Measurements from ENCODE around the gene PNKP.

PNKP gene

DNA sequence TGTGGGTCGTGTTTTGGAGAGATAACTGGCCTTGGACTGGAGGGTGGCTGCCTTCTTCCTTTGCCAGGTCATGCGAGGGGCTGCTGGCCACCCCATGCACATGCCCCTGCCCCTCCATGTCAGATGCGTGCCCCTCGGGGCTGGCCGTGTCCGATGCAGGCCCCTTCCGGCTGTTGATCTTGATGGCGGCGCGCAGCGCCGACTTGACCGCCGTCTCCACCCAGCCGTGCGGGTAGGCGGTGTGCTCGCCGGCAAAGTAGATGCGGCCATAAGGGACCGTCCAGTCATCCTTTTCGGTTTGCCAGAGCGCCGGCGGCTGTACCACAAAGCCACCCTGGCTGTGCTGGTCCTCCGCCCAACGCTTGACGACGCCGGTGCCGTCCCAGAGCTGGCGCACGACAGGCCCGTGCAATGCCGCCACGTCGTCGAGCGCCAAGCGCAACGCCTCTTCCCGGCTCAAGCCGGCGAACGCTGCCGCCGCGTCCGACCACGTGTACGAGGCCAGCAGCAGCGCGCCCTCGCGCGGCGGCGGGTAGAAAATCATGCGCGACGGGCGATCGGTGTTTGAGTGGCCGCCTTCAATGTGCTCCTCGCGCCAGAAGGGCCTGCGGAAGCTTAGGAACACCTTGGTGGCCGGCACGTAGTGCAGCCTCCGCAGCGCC is 22.4 kb upstream of the PNKP start:
- DNase-seq, result peak; percentile 81

DNA sequence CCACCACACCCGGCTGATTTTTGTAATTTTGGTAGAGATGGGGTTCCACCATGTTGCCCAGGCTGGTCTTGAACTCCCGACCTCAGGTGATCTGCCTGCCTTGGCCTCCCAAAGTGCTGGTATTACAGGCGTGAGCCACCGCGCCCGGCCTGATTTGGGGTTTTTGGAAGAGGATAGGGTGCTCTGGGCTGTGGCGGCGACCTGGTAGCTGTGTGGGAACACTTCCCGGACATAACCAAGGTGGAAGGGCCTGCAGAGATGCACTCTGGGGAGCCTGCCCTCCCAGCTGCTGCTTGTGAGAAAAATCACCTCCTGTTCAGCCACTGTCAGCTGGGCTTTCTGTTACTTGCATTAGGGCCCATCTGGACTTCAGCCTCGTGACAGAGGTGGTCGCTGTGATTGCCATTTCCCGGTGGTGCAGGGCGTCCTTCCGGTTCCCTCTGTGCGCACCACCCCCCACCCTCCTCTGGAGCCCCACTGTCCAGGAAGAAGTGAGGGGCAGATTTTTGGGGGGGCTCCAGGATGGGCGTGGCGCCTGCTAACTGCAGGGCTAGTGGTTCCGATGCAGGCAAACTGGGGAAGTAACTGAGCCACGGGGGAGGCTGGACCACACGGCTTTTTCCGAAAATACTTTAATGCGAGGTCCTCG is 21.8 kb upstream of the PNKP start:
- no peak for DNase-seq

DNA sequence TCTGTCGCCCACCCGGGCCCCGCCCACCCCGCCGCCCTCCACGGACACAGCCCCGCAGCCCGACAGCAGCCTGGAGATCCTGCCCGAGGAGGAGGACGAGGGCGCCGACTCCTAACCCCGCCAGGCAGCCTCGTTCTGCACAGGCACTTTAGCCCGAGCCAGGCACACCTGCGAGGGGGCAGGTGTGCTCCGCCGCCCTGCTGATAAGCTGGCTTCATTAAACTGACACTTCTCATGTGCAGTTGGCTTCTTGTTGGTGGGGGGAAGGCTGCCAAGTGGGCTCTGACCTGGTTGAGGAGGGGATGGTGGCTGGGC is 21.1 kb upstream of the PNKP start:
- no peak for DNase-seq

DNA sequence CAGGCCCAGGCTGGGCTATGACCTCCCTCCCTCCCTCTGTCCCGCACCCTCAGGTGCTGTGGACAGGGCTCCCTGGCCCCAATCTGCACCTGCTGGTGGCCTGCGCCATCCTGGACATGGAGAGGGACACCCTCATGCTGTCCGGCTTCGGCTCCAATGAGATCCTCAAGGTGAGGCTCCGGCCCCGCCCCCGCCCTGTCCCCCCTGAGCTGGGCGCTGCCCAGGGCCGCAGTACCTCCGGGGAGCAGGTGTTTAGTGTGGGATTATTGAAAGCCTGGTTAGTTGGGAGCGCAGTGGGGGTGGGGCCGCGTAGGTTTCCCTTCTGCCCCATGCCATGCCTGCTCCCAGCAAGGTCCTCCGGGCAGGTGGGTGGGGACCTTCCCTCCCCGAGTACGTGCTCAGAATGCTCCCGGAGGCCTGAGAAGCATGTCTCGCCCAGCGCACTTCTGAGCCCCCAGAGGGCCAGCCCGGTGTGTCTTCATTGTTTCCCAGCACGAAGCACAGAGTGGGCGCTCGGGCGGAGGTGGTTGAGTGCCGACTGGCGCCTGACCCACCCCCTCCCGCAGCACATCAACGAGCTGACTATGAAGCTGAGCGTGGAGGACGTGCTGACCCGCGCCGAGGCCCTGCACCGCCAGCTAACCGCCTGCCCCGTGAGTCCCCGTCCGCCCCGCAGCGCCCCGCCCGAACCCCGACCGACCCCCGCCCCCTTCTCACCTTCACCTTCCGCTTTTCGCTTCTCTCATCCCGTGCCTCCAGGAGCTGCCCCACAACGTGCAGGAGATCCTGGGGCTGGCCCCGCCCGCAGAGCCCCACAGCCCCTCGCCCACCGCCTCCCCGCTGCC is 20.5 kb upstream of the PNKP start:
- DNase-seq, result no peak

DNA sequence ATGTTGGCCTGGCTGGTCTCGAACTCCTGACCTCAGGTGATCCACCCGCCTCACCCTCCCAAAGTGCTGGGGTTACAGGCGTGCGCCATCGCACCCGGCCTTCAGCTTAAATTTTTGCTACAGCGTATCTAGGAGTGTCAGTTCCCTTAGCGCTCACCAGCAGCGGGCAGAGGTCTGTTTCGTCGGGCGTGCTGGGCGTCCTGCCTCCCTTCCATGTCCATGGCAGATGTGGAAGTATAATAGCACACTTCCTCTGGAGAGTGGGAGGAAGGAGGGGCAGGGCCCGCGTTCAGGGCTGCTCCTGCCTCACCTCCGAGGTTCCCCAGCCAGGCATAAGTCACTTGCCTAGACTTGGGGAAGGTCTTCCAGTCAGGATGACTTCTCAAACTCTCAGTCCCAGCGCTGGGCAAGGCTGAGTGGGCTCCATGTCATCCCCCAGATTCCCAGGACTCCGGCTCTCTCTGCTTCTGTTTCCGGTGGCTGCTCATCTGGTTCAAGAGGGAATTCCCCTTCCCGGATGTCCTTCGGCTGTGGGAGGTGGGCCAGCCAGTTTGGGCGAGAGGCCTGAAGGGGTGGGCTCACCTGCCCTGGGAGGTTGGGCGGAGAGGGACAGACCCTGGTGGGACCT is 19.8 kb upstream of the PNKP start:
- no peak for DNase-seq

DNA sequence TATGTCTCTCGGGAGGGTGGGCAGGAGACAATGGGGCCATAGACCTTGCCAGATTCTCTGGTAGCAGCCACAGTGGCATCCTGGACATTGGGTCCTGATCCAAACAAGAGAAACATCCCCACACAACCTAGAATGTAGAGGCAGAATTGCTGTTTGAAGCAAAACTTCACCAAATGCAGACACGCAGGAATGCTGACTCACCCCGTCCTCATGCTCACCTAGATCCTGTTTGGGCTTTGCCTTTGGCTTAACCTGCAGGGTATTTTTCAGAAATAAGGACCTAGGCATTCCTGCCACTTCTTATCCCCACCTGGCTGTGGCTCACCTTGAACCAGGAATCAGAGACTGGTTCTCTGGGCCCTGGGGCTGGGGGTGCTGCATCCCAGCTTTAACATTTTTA is 17.4 kb upstream of the PNKP start:
- no peak for DNase-seq

DNA sequence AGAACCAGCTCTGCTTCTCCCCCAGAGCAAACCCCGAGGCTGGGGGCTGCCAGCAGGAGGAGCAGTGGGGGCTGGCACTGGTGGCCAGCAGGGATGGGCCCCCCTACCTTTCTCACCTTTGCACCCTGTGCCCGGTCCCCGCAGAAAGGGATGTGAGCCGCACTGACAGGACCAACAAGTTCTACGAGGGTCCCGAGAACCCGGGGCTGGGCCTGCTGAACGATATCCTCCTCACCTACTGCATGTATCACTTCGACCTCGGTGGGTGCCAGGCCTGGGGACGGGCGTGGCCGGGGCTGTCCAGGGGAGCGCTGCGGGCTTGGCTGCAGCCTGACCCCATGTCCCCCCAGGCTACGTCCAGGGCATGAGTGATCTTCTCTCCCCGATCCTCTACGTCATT is 16.7 kb upstream of the PNKP start:
- no peak for DNase-seq

DNA sequence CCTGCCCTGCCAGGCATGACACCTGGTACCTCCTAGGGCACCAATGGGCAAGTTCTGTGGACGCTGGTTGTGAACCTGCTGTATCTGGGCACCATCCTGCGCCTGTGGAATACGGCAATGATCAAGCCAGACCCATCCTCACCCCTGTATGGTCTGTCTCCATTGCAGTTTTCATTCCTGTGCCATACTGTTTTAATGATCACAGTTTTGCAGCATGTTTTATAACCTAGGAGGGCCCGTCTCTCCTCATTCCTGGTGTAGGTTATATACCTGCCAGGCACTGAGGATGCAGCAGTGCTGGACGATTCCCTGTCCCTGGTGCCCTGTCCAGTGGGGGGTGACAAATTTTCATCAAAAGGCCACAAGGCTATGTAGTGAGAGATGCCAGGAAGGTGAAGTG is 15.7 kb upstream of the PNKP start:
- DNase-seq, result no peak

DNA sequence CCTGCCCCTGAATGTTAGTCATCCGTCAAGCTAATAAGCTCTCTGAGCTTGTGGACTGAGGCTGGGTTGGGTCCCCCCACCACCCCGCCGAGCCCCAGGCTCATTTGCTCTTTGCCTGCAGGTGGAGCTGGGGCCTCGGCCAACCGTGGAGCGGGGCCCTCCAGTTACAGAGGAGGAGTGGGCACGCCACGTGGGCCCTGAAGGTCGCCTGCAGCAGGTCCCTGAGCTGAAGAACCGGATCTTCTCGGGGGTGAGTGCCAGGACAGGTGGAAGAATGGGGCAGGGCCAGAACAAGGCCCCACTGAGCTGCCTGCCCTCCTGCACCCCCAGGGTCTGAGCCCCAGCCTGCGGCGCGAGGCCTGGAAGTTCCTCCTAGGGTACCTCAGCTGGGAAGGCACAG is 15.3 kb upstream of the PNKP start:
- DNase-seq, result no peak

DNA sequence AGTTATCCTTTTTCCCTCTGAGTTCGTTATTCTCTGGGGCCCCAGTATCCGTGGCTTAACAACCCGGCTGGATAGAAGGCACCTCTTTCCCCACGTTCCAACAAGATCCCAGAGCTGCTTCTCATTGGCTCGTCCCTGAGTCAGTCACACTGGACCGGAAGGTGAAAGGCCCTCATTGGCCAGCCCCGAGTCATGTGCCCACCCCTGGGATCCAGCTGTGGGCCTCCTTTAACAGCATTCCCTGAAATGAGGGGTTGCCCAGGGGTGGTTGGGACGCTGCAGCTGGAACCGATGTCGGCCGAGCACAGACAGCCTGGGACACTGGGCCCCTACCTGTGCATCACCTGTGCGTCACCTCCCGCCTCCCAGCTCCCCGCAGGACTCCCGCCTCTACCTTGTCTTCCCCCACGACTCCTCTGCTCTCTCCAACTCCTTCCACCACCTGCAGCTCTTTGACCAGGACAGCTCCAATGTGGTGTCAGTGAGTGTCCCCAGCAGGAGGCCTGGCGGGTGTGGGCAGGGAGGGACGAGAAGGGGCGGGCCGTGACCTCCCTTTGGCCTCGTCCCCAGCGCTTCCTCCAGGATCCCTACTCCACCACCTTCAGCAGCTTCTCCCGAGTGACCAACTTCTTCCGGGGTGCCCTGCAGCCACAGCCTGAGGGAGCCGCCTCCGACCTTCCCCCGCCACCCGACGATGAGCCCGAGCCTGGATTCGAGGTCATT is 14.5 kb upstream of the PNKP start:
- DNase-seq, result no peak

DNA sequence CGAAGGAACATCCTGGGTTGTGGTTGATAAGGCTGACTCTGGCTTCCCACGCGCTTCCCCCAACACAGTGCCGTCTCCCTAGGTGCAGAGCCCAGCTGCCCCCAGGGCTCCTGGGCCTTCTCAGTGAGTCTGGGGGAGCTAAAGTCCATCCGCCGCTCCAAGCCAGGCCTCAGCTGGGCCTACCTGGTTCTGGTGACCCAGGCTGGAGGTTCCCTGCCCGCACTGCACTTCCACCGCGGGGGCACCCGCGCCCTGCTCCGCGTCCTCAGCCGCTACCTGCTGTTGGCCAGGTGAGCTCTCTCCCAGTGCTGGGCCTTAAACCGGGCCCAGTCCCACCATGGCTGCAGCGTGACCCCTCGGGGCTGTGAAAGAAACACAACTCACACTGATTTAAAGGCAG is 13.8 kb upstream of the PNKP start:
- DNase-seq, result no peak

DNA sequence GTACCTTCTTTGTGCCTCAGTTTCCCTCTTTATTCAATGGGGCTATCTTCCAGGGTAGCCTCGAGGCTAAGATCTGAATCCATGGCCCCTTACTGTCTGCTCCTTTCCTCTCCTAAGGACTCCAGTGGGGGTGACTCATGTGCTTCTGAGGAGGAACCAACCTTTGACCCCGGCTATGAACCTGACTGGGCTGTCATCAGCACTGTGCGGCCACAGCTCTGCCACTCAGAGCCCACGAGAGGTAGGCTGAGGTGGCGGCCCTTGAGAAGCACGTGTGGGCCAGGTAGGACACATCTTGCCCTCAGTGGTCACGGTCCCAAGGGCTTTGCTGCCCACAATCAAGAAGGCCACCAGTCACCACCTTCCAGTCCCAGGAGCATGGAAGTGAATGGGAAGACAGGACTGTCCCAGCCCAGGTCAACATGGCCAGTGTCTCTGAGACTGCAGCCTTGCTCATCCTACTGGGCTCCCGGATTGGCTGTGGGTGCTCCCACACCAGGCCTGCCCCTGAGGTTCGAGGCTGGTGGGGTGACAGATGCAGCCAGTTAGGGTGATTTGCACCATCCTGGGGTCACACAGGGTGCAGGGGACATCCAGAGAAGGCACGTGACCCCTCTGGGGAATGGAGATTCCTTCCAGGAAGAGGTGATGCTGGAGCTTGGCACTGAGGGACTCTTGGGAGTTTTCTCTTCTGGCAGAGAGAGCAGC is 12.9 kb upstream of the PNKP start:
- DNase-seq, result no peak

DNA sequence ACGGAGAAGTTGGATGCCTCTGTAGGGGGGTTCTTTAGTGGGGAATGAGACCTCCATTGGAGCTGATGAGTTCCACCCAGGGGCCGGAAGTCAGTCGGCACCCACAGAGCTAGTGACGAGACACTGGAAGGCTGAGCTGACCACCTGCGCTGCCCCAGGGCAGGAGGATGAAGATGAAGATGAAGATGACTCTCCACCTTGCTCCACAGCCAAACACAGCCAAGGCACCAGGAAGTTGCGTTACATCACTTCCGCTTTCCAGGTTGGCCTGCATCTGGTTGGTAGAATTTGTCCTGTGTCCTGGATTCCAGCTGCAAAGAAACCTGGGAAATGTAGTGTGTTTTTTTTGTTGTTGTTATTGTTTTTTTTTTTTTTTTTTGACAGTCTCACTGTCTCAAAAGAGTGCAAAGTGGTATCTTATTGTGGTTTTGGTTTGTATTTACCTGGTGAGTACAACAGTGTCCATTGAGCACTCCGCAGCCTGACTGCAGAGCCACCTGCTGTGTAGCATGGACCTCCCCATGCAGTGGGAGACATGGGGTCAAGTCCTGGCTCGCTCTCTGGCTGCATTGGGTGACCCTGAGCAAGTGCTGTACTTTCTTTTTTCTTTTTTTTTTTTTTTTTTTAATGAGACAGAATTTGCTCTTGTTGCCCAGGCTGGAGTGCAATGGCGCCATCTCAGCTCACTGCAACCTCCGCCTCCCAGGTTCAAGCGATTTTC is 12.0 kb upstream of the PNKP start:
- no peak for DNase-seq

DNA sequence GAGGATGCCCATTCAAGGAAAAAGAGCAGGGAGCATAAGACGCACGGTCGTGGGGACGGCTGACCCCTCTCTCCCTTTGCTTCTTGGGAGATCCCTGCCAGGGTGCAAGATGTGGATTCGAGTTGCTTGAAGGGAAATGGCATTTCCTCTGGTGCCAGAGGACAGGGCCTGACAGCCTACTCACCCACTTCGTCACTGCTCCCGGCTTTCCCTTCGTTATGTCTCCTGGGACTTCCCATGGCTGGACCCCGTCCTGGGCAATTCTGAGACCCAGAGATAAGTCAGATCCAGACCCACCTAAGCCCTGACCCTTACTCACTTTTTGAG is 11.3 kb upstream of the PNKP start:
- DNase-seq, result no peak

DNA sequence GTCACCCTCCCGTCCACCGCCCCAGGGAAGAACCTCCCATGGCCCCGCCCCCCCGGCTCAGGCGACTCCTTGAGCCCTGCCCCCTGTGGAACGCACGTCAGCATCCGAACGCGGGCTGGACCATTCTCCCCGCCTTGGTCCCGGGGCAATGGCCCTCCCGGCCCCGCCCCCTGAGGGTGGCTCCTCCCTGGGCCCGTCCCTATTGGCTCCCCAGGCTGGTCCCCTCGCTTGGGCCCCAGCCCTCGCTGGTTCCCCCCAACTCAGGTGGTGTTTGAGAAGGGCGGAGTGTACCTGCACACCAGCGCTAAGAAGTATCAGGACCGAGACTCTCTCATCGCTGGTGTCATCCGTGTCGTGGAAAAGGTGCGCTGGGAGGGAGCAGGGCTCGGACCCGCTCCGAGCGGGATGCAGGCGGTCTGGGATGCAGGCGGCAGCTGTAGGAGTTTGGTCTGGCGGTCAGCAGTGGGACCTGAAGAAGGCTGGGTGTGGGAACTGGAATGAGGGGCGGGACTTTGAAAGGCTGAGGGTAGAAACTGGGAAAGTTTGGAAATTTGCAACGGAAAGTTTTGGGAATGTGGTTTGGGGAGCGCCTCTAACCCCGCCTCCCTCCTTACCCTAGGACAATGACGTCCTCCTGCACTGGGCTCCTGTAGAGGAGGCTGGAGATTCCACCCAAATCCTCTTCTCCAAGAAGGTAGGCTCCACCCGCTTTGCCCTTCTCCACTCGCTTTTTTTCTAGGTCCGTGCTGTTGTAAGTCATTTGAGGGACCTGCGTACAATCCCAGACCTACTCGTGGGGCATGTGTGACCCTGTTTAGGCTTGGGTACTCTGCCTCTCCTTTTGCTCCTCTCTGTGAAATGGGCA is 10.7 kb upstream of the PNKP start:
- peak; percentile 97 for DNase-seq

DNA sequence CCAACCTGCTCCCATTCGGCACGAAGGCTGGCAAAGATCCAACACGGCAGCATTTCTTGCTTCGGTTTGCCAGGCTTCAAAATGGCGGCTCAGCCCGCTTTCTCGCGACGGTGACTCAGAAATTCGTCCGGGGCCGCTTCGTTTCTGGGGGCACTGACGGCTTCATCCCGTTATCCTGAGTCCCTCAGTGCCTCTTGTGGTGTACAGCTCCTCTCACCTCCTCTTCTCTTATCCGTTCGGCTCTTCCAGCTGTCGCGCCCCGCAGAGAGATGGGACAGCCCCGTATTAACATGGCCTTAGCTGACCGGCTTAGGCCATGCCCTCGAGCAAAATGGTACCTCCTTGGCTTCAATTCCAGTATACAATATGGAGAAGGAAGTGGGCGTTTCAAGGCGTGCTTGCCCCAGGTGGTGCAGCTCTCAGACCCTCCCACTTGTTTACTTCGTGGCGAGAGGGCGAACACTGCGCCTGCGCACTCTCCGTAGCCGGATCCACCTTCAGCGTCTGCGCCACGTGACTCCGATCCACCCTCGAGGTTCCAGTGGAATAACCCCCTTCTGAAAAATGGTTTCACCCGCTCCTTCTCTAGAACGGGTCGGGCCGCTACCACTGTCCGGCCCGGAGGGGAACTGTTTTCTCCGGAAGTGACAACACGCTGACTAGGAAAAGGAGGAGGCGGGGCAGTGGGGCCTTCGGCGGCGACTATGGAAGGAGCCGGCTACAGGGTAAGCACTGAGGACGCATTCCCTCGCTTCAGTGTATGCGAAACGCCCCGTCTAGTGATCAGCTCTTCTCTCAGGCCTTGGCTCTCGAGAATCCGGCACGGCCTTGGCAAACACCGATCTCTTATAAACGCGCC is 9.9 kb upstream of the PNKP start, which contains the start of the genes AKT1S1 and TBC1D17:
Gene AKT1S1, minus strand, starts transcription at position 336 of the 859 bp plus-strand sequence. CDS start 4,060 bp downstream, outside the sequence.
Gene TBC1D17, plus strand, starts transcription at position 683 of the 859 bp plus-strand sequence. Its CDS starts 22 bp downstream, at position 705.
- peak; percentile 95 for DNase-seq

DNA sequence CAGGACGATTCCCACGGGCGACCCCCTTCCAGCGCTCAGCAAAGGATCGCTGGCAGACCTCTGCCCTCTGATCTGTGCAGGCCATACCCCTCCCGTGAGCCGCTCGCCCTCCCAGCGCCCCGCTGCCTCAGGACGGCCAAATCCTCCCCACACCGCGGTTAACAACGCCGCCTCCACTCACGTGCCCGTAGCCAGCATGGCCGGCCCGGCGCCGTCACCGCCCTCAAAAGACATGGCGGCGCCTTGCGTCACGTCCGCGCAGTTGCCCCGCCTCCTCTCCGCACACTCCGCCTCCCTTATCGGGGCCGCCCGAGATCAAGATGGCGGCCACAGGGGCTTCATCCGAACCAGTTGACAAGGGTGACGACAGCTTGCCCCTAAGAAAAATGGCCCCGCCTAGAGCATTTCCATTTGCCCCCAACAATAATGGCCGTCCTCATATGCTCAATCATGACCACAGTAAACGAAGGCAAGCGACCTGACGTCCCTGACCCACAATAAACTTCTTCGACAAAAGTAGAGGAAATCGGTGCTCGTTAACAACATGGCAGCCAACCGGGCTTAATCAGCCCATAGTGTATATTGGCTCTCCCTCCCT is 9.1 kb upstream of the PNKP start:
- peak; percentile 98 for DNase-seq

DNA sequence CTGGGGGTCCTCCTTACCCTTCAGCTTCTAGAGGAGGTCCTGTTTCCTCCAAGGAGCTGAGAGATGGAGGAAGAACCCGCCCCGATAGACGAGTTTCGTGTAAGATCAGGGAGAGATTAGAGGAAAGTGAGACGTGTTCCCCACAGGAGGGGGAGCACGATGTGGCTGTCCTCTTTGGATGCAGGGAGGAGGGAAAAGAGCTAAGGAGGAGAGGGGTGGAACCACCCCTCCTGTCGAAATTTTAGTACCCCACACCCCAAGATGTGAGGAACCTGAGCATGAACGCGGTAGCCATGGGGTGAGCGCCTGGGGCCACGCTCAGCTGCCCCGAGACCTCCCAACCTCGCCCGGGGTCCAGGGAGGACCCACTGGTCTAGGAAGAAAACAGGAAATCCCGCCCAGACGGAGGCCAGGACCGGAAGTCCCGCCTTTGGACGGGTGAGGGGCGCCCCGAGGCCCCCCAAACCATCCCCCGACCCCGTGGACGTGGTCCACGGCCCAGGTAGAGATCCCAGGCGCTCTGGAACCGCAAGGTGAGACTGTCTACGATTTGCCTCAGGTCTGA is 8.6 kb upstream of the PNKP start:
- peak; percentile 66 for DNase-seq

DNA sequence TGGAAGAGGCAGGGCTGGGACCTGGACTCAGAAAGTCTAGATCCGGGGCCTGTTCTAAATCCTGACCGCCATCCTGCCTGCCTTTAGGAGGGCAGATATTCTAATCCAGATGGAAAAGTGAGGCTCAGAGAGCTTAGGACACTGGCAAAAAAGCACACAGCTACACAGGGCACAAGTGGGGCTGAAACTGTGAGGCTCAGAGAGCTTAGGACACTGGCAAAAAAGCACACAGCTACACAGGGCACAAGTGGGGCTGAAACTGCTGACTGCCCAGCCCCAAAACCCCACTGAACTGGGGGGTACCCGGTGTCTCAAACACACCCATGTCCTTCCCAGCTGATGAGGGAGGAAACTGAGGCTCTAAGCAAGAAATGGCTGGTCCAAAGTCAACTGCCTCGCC is 7.8 kb upstream of the PNKP start:
- DNase-seq, result no peak
